KMS-11 (cell line): ENCODE results near the gene WNT3.
"Not testable (repeated sequence)": the region's sequence is repeated elsewhere in the genome, so short reads cannot be mapped to it uniquely, and the experiment has no call there.

ENCODE experiments used
- H2AFZ ChIP-seq: fragments of 200-600 bp; sonication (generic); 2 replicates; pipeline ENCODE4 v1.6.1; 2016; ENCODE audit warnings: antibody characterized with exemption, mixed run types, low read depth
- H3K27ac ChIP-seq: fragments of 200-600 bp; sonication (generic); 2 replicates; pipeline ENCODE4 v1.6.1; 2016; ENCODE audit warnings: mild to moderate bottlenecking, mixed run types
- H3K27me3 ChIP-seq: fragments of 200-600 bp; sonication (generic); 2 replicates; pipeline ENCODE4 v1.6.1; 2017; ENCODE audit warnings: mild to moderate bottlenecking, low read depth, mixed run types, moderate library complexity; ENCODE audit not compliant: insufficient read depth
- H3K36me3 ChIP-seq: fragments of 200-600 bp; sonication (generic); 2 replicates; pipeline ENCODE4 v1.6.1; 2017; ENCODE audit warnings: mild to moderate bottlenecking, mixed run types; ENCODE audit not compliant: insufficient read depth
- H3K4me1 ChIP-seq: fragments of 200-600 bp; sonication (generic); 2 replicates; pipeline ENCODE4 v1.6.1; 2016; ENCODE audit warnings: mild to moderate bottlenecking, low read depth, mixed run types; ENCODE audit not compliant: poor library complexity, severe bottlenecking
- H3K4me2 ChIP-seq: fragments of 200-600 bp; sonication (generic); 2 replicates; pipeline ENCODE4 v1.7.0; 2016; ENCODE audit warnings: mild to moderate bottlenecking, mixed run types
- H3K4me3 ChIP-seq: fragments of 200-600 bp; sonication (generic); IDR thresholded peaks from 2 replicates; pipeline ENCODE4 v1.6.1; 2017; ENCODE audit warnings: low read depth, low read length, mixed read lengths; ENCODE audit not compliant: insufficient read depth
- H3K79me2 ChIP-seq: fragments of 200-600 bp; sonication (generic); 2 replicates; pipeline ENCODE4 v1.6.1; 2016; ENCODE audit warnings: low read depth, mixed run types; ENCODE audit not compliant: insufficient read depth
- H3K9ac ChIP-seq: fragments of 200-600 bp; sonication (generic); 2 replicates; pipeline ENCODE4 v1.6.1; 2016; ENCODE audit warnings: mild to moderate bottlenecking, mixed run types
- H4K20me1 ChIP-seq: fragments of 200-600 bp; sonication (generic); 2 replicates; pipeline ENCODE4 v1.6.1; 2016; ENCODE audit warnings: mild to moderate bottlenecking, mixed run types; ENCODE audit not compliant: insufficient read depth
- TF ChIP-seq, protein P1 (sequence below): fragments of 200-600 bp; sonication (generic); conservative IDR thresholded peaks from 2 replicates; pipeline ENCODE4 v1.6.1; 2017; ENCODE audit warnings: low read depth, mild to moderate bottlenecking, antibody characterized with exemption, low read length, moderate library complexity, mixed read lengths

The WNT3 gene

DNA sequence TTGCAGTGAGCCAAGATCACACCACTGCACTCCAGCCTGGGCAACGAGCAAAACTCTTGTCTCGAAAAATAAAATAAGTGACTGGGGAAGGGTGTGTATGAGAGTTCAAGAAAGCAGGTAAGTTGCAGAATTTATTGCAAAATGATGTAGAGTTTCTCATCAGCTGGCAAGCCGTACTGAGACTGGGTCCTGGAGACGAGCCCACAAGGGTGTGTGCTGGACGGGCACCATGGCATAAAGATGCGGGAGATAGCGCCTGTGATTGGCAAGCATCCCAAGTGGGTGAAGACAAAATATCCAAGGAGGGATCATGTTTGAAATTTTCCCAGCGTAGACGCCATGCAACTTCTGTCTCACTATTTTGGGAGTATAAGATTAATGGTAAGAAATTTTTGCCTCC is 59.4 kb downstream of the WNT3 start:
- Histone ChIP-seq H4K20me1 (no peaks in the 10 kb centered on the region), H3K4me1 (no peaks in the 10 kb centered on the region), H3K36me3 (no peaks in the 10 kb centered on the region), H2AFZ (no peak overlapping the region), H3K9ac (no peak overlapping the region), H3K27ac (no peak overlapping the region), H3K4me2 (no peak overlapping the region), H3K27me3 (no peaks in the 10 kb centered on the region), H3K79me2 (no peaks in the 10 kb centered on the region), H3K4me3 (no peak overlapping the region)
- TF ChIP-seq, protein P1, sequence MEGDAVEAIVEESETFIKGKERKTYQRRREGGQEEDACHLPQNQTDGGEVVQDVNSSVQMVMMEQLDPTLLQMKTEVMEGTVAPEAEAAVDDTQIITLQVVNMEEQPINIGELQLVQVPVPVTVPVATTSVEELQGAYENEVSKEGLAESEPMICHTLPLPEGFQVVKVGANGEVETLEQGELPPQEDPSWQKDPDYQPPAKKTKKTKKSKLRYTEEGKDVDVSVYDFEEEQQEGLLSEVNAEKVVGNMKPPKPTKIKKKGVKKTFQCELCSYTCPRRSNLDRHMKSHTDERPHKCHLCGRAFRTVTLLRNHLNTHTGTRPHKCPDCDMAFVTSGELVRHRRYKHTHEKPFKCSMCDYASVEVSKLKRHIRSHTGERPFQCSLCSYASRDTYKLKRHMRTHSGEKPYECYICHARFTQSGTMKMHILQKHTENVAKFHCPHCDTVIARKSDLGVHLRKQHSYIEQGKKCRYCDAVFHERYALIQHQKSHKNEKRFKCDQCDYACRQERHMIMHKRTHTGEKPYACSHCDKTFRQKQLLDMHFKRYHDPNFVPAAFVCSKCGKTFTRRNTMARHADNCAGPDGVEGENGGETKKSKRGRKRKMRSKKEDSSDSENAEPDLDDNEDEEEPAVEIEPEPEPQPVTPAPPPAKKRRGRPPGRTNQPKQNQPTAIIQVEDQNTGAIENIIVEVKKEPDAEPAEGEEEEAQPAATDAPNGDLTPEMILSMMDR: no peak

DNA sequence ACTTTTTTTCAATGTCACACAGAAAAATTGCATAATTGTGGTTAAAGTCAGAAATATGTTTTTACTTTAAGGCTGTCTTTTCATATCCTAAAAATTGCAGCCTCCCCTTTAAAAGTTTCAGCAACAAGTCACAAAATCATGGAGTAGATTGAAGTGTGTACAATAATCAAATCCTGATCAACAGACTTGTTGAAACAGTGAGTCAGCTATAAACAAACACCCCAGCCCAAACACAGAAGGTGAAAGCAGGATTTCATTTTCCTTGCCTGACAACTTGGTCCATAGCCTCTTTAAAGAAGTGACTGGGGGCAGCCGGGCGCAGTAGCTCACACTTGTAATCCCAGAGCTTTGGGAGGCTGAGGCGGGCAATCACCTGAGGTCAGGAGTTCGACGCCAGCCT is 59.9 kb downstream of the WNT3 start:
- Histone ChIP-seq H3K36me3 (no peaks in the 10 kb centered on the region), H3K79me2 (no peaks in the 10 kb centered on the region), H3K4me3 (no peak overlapping the region), H3K4me2 (no peak overlapping the region), H3K27ac (no peak overlapping the region), H3K4me1 (no peaks in the 10 kb centered on the region), H2AFZ (no peak overlapping the region), H4K20me1 (no peaks in the 10 kb centered on the region), H3K27me3 (no peaks in the 10 kb centered on the region), H3K9ac (no peak overlapping the region)
- TF ChIP-seq, protein P1: no peak

DNA sequence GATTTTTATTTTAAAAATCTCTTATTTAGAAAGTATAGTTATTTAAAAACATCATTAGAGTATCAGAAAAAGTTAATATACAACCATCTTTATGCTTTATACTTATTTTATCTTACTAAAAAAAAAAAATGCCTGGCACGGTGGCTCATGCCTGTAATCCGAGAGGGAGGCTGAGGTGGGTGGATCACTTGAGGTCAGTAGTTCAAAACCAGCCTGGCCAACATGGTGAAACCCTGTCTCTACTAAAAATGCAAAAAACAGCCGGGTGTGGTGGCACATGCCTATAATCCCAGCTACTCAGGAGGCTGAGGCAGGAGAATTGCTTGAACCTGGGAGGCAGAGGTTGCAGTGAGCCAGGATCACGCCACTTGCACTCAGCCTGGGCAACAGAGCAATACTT is 60.9 kb downstream of the WNT3 start:
- H3K27ac ChIP-seq: not testable (repeated sequence)

DNA sequence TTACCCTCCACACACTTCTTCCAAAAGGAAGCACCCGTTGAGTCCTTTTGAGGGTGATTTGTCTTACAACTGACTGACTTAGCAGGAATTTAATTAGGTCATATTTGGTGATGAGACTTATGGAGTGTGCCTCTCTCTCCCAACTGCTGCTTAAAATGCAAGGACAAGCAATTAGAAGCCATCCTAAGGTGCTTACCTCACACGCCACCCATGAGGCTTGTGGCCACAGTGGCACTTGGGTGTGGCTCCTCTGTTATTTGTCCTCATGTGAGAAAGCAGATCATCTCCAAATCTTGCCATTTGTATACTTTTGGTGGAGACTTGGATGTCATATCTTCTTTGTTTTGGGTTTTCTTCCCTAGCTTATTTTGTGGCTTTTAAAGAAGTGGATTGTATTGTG is 61.6 kb downstream of the WNT3 start:
- Histone ChIP-seq H4K20me1 (no peaks in the 10 kb centered on the region), H3K4me1 (no peaks in the 10 kb centered on the region), H2AFZ (no peak overlapping the region), H3K79me2 (no peaks in the 10 kb centered on the region), H3K9ac (no peak overlapping the region), H3K27ac (no peak overlapping the region), H3K4me3 (no peak overlapping the region), H3K27me3 (no peaks in the 10 kb centered on the region), H3K36me3 (no peaks in the 10 kb centered on the region), H3K4me2 (no peak overlapping the region)
- TF ChIP-seq, protein P1: no peak

More for the DNA sequence above, 60.9 kb downstream of the WNT3 start:
- not testable (repeated sequence) for H3K36me3 ChIP-seq, H4K20me1 ChIP-seq, H3K4me2 ChIP-seq, H3K4me3 ChIP-seq, H3K27me3 ChIP-seq, H2AFZ ChIP-seq, H3K9ac ChIP-seq, H3K79me2 ChIP-seq, H3K4me1 ChIP-seq

DNA sequence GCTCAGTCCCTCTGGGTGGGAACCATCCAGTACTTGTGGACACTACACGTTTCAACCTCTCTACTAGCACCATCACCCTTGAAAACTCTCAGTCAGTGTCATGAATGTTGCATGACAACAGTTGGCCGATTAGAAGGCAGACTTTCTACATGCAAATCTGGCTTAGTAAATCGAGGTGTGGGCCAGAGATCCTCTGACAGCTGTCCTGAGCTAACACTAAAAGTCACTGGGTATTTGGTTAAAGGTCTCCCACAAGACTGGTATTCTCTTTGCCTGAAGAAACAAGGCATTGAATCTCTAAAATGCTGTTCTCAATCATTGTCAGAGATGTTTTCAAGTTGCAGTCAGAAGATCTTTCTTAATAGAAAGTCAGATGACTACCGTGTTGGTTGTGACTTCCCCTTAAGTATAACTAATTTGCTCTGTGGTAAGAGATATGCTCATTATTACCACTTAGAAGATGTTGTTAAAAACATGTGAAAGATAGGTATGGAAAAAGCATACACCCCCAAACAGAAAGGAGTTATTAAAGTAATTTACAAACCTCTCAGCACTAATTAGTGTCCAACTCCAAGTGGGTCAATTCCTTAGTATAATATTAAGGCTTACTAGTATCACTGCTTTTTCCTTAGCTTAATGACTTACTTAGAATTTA is 62.3 kb downstream of the WNT3 start:
- H4K20me1 ChIP-seq: no peaks in the 10 kb centered on the region
- no peak overlapping the region for H2AFZ ChIP-seq
- H3K4me3 ChIP-seq: no peak overlapping the region
- no peaks in the 10 kb centered on the region for H3K27me3 ChIP-seq
- H3K4me1 ChIP-seq: no peaks in the 10 kb centered on the region
- no peak overlapping the region for H3K9ac ChIP-seq
- no peaks in the 10 kb centered on the region for H3K36me3 ChIP-seq
- H3K27ac ChIP-seq: no peak overlapping the region
- TF ChIP-seq, protein P1: no peak
- no peaks in the 10 kb centered on the region for H3K79me2 ChIP-seq
- no peak overlapping the region for H3K4me2 ChIP-seq
